NT2/D1 (cell line): Measurements from ENCODE around the gene ACADSB.

Source experiments
- YY1 ChIP-seq: IDR thresholded peaks from 2 replicates; pipeline ENCODE4 v1.6.1; 2011; ENCODE audit not compliant: insufficient read length, insufficient read depth
- ZNF274 ChIP-seq: IDR thresholded peaks from 2 replicates; pipeline ENCODE4 v1.6.1; 2011; ENCODE audit warnings: mild to moderate bottlenecking, low read depth, low read length

GRCh38 chr10:123061865-123062264 is 53.1 kb downstream of the ACADSB start:
- TF ChIP-seq ZNF274 (no peak), YY1 (no peak)
